GM12872 (cell line): ENCODE data around the gene GAS6.

Source experiments
- TF ChIP-seq, protein P1 (sequence below): IDR thresholded peaks from 3 replicates; pipeline ENCODE4 v1.5.1; 2011; ENCODE audit warnings: low read depth, mild to moderate bottlenecking, low read length, moderate library complexity; ENCODE audit not compliant: insufficient read depth

Gene GAS6

DNA sequence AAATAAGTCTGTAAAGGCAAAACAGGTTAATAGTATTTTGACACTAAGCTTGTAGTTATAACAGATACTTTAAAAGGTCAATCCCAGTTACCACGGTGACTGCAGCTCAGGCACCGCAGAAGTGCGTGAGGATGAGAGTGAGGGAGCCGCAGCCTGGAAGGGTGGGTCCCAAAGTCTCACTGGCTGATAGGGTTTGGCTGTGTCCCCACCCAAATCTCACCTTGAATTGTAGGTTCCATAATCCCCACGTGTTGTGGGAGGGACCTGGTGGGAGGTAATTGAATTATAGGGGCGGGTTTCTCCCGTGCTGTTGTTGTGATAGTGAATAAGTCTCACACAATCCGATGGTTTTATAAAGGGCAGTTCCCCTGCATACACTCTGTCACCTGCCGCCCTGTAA is 40.0 kb upstream of the GAS6 start:
- TF ChIP-seq, protein P1, sequence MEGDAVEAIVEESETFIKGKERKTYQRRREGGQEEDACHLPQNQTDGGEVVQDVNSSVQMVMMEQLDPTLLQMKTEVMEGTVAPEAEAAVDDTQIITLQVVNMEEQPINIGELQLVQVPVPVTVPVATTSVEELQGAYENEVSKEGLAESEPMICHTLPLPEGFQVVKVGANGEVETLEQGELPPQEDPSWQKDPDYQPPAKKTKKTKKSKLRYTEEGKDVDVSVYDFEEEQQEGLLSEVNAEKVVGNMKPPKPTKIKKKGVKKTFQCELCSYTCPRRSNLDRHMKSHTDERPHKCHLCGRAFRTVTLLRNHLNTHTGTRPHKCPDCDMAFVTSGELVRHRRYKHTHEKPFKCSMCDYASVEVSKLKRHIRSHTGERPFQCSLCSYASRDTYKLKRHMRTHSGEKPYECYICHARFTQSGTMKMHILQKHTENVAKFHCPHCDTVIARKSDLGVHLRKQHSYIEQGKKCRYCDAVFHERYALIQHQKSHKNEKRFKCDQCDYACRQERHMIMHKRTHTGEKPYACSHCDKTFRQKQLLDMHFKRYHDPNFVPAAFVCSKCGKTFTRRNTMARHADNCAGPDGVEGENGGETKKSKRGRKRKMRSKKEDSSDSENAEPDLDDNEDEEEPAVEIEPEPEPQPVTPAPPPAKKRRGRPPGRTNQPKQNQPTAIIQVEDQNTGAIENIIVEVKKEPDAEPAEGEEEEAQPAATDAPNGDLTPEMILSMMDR = no peak

DNA sequence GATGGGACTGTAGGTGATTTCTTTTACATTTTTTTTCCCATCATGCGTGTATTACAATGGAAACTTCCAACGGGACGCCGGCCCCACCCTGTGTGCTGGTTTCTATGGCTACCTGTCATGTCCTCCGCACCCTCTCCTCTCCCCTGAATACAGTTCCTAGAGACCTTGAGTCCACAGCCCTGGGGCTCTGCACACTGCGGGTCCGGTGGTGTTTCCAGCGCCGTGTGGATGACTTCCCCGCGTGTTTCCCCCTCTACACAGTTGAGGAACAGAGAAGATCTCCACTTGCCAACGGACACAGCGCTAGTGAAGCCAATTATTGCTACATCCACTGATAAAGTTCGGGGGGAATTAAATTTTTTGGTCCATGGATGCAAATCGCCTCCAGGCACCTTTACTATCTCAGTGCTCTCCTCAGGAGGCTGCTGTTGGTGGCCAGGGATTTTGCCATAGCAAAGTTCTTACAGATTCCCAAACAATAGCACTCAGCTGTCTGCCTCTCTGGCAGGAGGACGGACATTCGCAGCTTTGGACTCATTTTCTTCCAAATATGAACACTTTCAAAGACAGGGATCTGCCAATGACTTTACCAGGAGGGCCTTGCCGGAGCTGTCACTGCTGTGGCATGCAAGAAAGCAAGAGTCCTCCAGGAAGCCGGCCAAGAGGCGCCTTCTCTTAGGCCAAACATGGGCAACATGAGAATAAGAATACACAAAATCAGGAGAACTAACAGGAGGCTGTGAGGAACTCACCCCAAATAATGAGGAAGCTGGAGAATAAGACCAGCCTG is 39.3 kb upstream of the GAS6 start:
- TF ChIP-seq, protein P1 = no peak

DNA sequence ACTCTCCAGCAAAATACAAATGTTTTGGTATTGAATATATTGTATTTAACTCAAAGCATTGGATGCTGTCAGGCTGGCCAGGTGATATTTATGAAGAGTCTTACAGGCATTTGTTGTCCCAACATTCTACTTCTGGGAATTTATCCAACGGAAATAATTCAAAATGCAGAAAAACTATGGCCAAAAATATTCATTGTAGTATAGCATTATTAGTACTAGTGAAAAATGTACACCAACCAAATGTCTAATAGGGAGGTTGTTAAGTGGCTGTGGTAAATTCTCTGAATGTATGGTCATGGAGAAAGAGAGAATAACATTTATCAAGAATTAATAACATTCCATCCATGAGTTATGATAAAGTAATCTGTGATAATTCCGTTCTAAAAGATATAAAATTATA is 38.6 kb upstream of the GAS6 start:
- TF ChIP-seq, protein P1 = no peak

DNA sequence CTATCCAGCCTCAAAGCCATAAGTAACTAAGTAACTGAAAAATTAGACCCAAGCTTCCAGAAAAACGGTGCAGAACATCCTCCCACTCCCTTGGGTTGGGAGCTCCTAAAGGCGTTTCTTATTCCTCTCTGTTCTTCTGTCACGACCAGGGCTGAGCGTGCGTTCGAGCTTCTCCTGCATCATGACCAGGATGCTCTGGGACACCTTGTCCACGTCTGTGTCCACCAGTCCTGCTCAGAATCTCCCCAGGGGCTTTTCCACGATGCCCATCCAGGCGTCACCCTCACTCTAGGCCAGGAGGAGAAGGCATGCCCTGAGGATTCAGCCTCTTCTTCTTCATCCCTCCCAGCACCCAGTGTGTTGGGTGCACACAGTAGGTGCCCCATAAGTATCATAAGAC is 37.8 kb upstream of the GAS6 start:
- TF ChIP-seq, protein P1 = no peak

DNA sequence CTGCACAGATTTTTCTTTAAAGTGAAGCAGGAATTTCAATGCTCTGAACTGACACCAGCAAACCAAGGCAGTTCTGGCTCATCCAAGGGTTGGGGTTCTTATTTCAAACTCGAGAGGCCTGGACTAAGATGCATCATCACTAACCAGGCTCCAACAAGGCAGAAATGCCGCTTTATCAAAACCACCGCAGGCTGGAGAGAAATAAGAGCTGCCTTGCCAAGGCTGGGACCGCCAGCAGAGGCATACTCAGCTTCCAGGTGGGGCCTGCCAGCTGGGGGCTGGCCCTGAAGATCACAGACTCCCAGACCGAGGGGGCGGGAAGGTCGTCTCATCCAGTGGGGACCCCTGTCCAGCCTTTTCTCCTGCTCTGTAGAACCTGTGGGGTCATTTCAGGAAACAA is 37.4 kb upstream of the GAS6 start:
- TF ChIP-seq, protein P1 = no peak

DNA sequence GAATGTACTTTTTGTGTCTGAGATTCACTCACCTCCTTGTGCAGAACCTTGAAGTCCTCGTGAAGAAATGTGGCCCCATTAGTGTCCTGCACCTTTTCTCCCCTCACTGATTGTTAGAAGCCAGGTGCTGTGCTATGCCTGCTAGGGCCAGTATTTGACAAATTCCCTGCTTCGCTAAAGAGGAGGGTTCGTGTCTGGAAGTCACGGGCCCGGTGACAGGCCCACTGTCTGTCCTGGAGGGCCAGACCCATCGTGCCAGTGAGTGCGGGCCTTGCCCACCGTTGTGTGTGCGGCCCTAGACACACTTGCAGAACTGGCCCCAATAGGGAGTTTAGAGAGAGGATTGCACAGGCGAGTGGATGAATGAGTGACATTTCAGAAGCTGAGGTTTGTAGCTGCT is 36.8 kb upstream of the GAS6 start:
- TF ChIP-seq, protein P1 = no peak

DNA sequence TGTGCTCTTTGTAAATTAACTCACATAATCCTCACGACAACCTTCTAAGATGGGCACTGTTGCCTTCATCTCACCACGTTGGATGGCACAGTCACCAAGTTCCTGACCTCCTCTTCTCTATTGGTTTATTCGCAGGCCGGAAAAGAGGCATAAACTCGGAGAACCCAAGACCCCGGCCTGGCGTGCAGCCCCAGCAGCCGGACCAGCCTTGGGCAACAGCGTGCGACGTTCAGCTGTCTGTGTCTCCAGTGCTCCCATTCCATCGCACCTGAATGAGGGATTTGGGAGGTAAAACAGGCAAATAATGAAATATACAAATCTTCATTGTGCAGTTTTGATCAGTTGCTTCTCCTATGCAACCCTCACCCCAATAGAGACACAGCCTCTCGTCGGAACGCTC is 34.5 kb upstream of the GAS6 start:
- TF ChIP-seq, protein P1 = no peak
